Testis (tissue), 3 donors: ENCODE measurements around the gene DGKH. TPM values are rescaled to one million over a fixed set of nuclear protein-coding genes. Genes with fewer than 3 reads are reported as not detected.
A peak's percentile ranks its signal among the peaks of the same experiment; 100 is the strongest.

ENCODE experiments used
- DNase-seq: peaks from one replicate; pipeline ENCODE4 v3.0.0-alpha.2; 2019
- H3K27ac ChIP-seq, 2 donors: fragments of 200-600 bp; sonication (generic); one replicate each; pipeline ENCODE4 v1.5.1; 2019
- H3K27me3 ChIP-seq: fragments of 200-600 bp; sonication (generic); one replicate; pipeline ENCODE4 v1.5.1; 2019
- H3K36me3 ChIP-seq: fragments of 200-600 bp; sonication (generic); one replicate; pipeline ENCODE4 v1.5.1; 2017; ENCODE audit warnings: low read depth; ENCODE audit errors: missing control alignments
- H3K4me1 ChIP-seq: fragments of 200-600 bp; sonication (generic); one replicate; pipeline ENCODE4 v1.5.1; 2019
- H3K4me3 ChIP-seq, 2 donors: fragments of 200-600 bp; sonication (generic); one replicate each; pipeline ENCODE4 v1.5.1; 2017 to 2019
- H3K9me3 ChIP-seq: fragments of 200-600 bp; sonication (generic); one replicate; pipeline ENCODE4 v1.5.1; 2017
- POLR2A ChIP-seq: fragments of 450-650 bp; IDR thresholded peaks from one replicate; pipeline ENCODE4 v1.6.1; 2017; ENCODE audit warnings: antibody characterized with exemption, mild to moderate bottlenecking, moderate library complexity
- WGBS, 2 donors: methylation state at CpG; one replicate each; pipeline ENCODE4 v1.1.5; 2018; 5-methylcytosine and 5-hydroxymethylcytosine counted together
- intact Hi-C: fragments of 100-400 bp; cut with DNase I; formaldehyde crosslinking; loops from one replicate; pipeline ENCODE4 v1.15.1; 2023; ENCODE audit warnings: low total_unique reads
- polyA plus RNA-seq: library from polyadenylated mRNA; stranded (reverse); fragments of 350-450 nt; fragmentation: Illumina TruSeq; extraction: RNeasy Lipid Tissue Mini Kit (QIAGEN cat#74804); gene quantifications from one replicate; pipeline ENCODE4 v1.2.3, GENCODE V29; 2014; ENCODE audit warnings: low read depth, low replicate concordance; ENCODE audit not compliant: insufficient read depth
- total RNA-seq, 2 donors: library from RNA; depleted of rRNA; stranded (reverse); fragments of >200 nt; gene quantifications; one replicate each; pipeline ENCODE4 v1.2.3, GENCODE V29; 2016
- TF ChIP-seq, protein P1 (sequence below), 3 experiments: fragments of 450-650 bp in 2 of 3; fragments of 200-600 bp in 1 of 3; sonication (generic) in 1 of 3; IDR thresholded peaks; one replicate each; pipeline ENCODE4 v1.5.1; 2016 to 2019; ENCODE audit warnings: antibody characterized with exemption in 3 of 3, mild to moderate bottlenecking in 2 of 3, moderate library complexity in 1 of 3

The DGKH gene
- total and polyA plus RNA-seq, 3 donors from 2014 or later, result 6.3 to 11.5 (median 9.8) TPM

DNA sequence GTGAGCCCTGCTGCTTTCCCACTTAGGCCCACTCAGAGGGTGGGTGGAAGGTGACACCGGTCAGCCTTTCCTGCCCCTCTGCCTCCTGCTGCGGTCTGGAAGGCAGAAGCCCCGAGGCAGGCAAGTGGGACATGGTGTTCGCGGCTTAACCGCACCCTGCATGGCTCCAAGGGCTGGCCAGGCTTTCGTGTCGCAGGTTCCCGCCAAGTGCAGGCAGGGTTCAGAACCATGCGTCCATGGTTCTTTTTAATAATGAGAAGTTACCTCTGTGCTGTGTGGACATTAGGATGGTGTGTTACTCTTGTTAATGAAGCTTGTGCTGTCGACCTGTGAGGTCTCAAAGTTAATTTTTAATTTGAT, 986 bp downstream of the DGKH start:
- no peaks in the 10 kb centered on the region for H3K27me3 ChIP-seq
- H3K27ac ChIP-seq, result peak overlapping the region; percentile 7 to 41
- no peaks in the 10 kb centered on the region for H3K36me3 ChIP-seq
- intact Hi-C loops, result no loop called here
- no peak for DNase-seq
- H3K9me3 ChIP-seq, result no peaks in the 10 kb centered on the region
- peaks cover 12% of the 10 kb centered on the region for H3K4me1 ChIP-seq
- 6 to 8% methylated on average over 3 to 11 of the region's 11 CpGs for WGBS, 2 donors
- TF ChIP-seq, protein P1, sequence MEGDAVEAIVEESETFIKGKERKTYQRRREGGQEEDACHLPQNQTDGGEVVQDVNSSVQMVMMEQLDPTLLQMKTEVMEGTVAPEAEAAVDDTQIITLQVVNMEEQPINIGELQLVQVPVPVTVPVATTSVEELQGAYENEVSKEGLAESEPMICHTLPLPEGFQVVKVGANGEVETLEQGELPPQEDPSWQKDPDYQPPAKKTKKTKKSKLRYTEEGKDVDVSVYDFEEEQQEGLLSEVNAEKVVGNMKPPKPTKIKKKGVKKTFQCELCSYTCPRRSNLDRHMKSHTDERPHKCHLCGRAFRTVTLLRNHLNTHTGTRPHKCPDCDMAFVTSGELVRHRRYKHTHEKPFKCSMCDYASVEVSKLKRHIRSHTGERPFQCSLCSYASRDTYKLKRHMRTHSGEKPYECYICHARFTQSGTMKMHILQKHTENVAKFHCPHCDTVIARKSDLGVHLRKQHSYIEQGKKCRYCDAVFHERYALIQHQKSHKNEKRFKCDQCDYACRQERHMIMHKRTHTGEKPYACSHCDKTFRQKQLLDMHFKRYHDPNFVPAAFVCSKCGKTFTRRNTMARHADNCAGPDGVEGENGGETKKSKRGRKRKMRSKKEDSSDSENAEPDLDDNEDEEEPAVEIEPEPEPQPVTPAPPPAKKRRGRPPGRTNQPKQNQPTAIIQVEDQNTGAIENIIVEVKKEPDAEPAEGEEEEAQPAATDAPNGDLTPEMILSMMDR (IDR thresholded peaks at IDR 0.05), result no peak
- no peak for TF ChIP-seq POLR2A
- peak overlapping the region; percentile 68 to 88 for H3K4me3 ChIP-seq

DNA sequence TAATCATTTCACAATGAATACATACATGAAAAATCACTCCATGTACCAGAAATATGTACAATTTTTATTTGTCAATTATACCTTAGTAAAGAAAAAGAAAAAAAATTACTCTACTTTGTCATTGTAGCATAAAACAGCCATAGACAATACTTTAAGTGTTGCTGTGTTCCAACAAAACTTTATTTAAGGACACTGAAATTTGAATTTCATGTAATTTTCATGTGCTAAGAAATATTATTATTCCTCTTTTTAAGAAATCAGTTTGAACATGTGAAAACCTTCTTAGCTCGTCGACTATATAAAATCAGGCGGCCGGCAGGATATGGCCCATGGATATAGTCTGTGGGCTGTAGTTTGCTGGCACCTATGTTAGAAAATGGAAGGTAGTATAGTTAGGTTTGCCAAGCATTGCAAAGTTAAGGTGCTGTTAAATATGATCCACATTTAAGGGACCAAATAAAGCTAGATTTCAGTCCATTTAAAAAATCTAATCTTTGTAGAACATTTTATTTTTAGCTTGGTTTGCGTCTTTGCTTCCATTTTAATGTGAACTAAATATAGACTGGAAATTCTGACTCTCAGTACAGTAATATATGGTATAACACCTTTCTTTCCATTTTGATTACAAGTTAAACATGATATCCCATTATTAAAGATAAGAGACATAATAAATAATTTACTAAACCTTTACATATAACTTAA, 6.5 kb downstream of the DGKH start:
- Histone ChIP-seq H3K27ac (no peak overlapping the region), H3K4me3 (no peak overlapping the region), H3K4me1 (no peaks in the 10 kb centered on the region), H3K36me3 (no peaks in the 10 kb centered on the region), H3K9me3 (no peaks in the 10 kb centered on the region), H3K27me3 (no peaks in the 10 kb centered on the region)
- WGBS, 2 donors, result 88% methylated on average over 5 of the region's 5 CpGs
- no peak for DNase-seq
- TF ChIP-seq POLR2A, result no peak
- TF ChIP-seq, protein P1 (IDR thresholded peaks at IDR 0.05), result no peak
- intact Hi-C loops, result no loop called here

DNA sequence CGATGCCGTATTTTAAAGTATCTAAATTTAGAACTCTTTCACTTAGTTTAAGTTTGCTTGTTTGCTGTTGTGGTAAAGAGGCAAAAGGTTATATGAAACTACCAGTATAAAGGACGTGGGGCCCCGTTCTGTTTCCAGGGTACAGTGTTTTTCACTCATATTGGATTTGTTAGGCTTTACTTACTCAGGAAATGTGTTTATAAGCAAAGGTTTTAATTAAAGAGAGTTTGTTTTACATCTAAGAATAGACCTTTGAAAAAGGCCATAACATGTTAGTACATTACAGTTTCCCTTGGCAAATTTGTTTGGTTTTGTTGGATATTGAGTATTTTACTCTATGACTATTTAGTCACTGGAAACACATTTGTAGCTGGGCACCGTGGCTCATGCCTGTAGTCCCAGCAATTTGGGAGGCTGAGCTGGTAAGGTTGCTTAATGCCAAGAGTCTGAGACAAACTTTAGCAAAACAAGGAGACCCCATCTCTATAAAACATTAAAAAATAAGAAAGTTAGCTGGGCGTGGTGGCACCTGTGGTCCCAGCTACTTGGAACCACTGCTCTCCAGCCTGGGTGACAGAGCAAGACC, 7.1 kb downstream of the DGKH start:
- WGBS, 2 donors, result 85 to 90% methylated on average over 6 of the region's 6 CpGs
- H3K27me3 ChIP-seq, result no peaks in the 10 kb centered on the region
- no peaks in the 10 kb centered on the region for H3K36me3 ChIP-seq
- no peak for DNase-seq
- intact Hi-C loops, result no loop called here
- no peaks in the 10 kb centered on the region for H3K9me3 ChIP-seq
- H3K27ac ChIP-seq, result no peak overlapping the region
- no peaks in the 10 kb centered on the region for H3K4me1 ChIP-seq
- no peak overlapping the region for H3K4me3 ChIP-seq
- TF ChIP-seq, protein P1 (IDR thresholded peaks at IDR 0.05), result no peak
- no peak for TF ChIP-seq POLR2A

DNA sequence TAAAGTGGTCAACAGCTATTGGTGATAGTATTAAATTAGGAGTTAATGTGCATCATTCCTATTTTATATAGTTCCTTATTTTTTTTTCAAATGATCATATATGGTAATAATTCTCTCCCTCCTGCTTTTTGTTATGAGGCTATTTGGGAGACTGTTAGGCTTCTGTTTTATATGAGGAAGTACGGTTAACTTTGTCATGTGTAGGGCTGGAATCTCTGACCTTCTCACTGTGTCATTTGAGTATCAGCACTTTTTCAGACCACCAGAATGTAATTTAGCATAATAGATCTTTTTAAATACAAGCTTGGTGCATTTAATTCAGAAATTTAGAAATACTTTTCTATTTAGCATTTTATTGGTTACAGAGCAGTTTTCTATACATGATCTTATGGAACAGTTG, 7.7 kb downstream of the DGKH start:
- H3K27me3 ChIP-seq, result no peaks in the 10 kb centered on the region
- no peak overlapping the region for H3K4me3 ChIP-seq
- H3K4me1 ChIP-seq, result no peaks in the 10 kb centered on the region
- no peak overlapping the region for H3K27ac ChIP-seq
- DNase-seq, result no peak
- TF ChIP-seq, protein P1 (IDR thresholded peaks at IDR 0.05), result no peak
- no peak for TF ChIP-seq POLR2A
- no peaks in the 10 kb centered on the region for H3K9me3 ChIP-seq
- H3K36me3 ChIP-seq, result no peaks in the 10 kb centered on the region
- WGBS, 2 donors, result 86 to 87% methylated on average over 1 of the region's 1 CpG
- intact Hi-C loops, result no loop called here

DNA sequence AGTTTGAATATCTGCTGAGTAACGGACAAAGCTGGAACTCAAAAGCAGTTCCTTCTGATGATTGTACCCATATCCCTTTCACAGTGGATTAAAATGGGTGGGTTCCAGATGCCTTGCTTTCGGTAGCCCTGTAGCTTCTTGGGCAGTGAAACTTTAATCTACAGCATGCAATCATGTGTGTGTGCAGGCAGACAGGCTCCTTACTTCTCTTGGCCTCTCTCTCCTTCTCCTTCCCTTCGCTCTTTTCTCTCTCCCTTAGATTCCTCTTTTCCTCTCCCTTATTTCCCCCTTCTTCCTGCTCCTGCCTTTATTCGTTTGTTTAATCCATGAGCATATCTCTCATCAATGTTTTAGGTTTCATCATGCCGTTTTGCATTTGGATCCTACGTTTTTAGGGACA, 8.1 kb downstream of the DGKH start:
- intact Hi-C loops, result no loop called here
- no peaks in the 10 kb centered on the region for H3K27me3 ChIP-seq
- no peak overlapping the region for H3K27ac ChIP-seq
- TF ChIP-seq POLR2A, result no peak
- TF ChIP-seq, protein P1 (IDR thresholded peaks at IDR 0.05), result no peak
- no peaks in the 10 kb centered on the region for H3K9me3 ChIP-seq
- H3K4me3 ChIP-seq, result no peak overlapping the region
- no peak for DNase-seq
- H3K4me1 ChIP-seq, result no peaks in the 10 kb centered on the region
- WGBS, 2 donors, result 86 to 90% methylated on average over 6 of the region's 6 CpGs
- H3K36me3 ChIP-seq, result no peaks in the 10 kb centered on the region
